Peyer's patch (tissue), 4 donors: Measurements from ENCODE around the gene S100A2. TPM values are rescaled to one million over a fixed set of nuclear protein-coding genes. Genes with fewer than 3 reads are reported as not detected.
A peak's percentile ranks its signal among the peaks of the same experiment; 100 is the strongest.

Source experiments
- DNase-seq, 3 donors: peaks; one replicate each; pipeline ENCODE4 v3.0.0-alpha.2; 2017 to 2019
- H3K27ac ChIP-seq, 4 donors: fragments of 200-600 bp; sonication (generic); one replicate each; pipeline ENCODE4 v1.5.1; 2016 to 2019
- H3K27me3 ChIP-seq, 2 donors: fragments of 200-600 bp; sonication (generic); one replicate each; pipeline ENCODE4 v1.5.1; 2019
- H3K36me3 ChIP-seq, 3 donors: fragments of 200-600 bp; sonication (generic); one replicate each; pipeline ENCODE4 v1.5.1; 2016 to 2019
- H3K4me1 ChIP-seq, 4 donors: fragments of 200-600 bp; sonication (generic); one replicate each; pipeline ENCODE4 v1.5.1; 2016 to 2019
- H3K4me3 ChIP-seq, 4 donors: fragments of 200-600 bp; sonication (generic); 1 replicate in 3 of 4; 2 replicates in 1 of 4; pipeline ENCODE4 v1.5.1; 2016 to 2019; ENCODE audit warnings: mild to moderate bottlenecking in 1 of 4
- H3K9me3 ChIP-seq, 4 donors: fragments of 200-600 bp; sonication (generic); one replicate each; pipeline ENCODE4 v1.5.1; 2016 to 2019; ENCODE audit warnings: mild to moderate bottlenecking in 1 of 4
- POLR2A ChIP-seq, 2 donors: fragments of 450-650 bp; IDR thresholded peaks; one replicate each; pipeline ENCODE4 v1.5.1; 2017; ENCODE audit warnings: antibody characterized with exemption in 2 of 2, mild to moderate bottlenecking in 2 of 2, moderate library complexity in 2 of 2
- total RNA-seq, 4 donors: library from RNA; depleted of rRNA; stranded (reverse); fragments of >200 nt; gene quantifications; one replicate each; pipeline ENCODE4 v1.1.0, GENCODE V29; 2016
- TF ChIP-seq, protein P1 (sequence below), 6 experiments: fragments of 450-650 bp in 4 of 6; fragments of 200-600 bp in 2 of 6; sonication (generic) in 1 of 6; IDR thresholded peaks; one replicate each; pipeline ENCODE4 v1.5.1; 2017 to 2019; ENCODE audit warnings: antibody characterized with exemption in 6 of 6, mild to moderate bottlenecking in 3 of 6, moderate library complexity in 1 of 6

S100A2 gene
- total RNA-seq, 4 donors from 2014 or later = not detected

- H3K4me1 ChIP-seq = peaks cover 4 to 62% (median 21%) of the 10 kb centered on the region in 4 donors
- TF ChIP-seq POLR2A (IDR thresholded peaks at IDR 0.05) = no peak
- TF ChIP-seq, protein P1, sequence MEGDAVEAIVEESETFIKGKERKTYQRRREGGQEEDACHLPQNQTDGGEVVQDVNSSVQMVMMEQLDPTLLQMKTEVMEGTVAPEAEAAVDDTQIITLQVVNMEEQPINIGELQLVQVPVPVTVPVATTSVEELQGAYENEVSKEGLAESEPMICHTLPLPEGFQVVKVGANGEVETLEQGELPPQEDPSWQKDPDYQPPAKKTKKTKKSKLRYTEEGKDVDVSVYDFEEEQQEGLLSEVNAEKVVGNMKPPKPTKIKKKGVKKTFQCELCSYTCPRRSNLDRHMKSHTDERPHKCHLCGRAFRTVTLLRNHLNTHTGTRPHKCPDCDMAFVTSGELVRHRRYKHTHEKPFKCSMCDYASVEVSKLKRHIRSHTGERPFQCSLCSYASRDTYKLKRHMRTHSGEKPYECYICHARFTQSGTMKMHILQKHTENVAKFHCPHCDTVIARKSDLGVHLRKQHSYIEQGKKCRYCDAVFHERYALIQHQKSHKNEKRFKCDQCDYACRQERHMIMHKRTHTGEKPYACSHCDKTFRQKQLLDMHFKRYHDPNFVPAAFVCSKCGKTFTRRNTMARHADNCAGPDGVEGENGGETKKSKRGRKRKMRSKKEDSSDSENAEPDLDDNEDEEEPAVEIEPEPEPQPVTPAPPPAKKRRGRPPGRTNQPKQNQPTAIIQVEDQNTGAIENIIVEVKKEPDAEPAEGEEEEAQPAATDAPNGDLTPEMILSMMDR (IDR thresholded peaks at IDR 0.05) = no peak
- no peak overlapping the region for H3K4me3 ChIP-seq
- H3K9me3 ChIP-seq = no peaks in the 10 kb centered on the region
- peak overlapping the region; percentile 78 to 91 (median 81) for H3K27ac ChIP-seq
- peak in 1 of 3 donors; percentile 30 for DNase-seq
- no peaks in the 10 kb centered on the region for H3K27me3 ChIP-seq
- no peaks in the 10 kb centered on the region for H3K36me3 ChIP-seq
Measured at GRCh38 chr1:153546371-153546770, 19.3 kb downstream of the S100A2 start.

- H3K4me1 ChIP-seq = peaks cover 4 to 72% (median 29%) of the 10 kb centered on the region in 4 donors
- no peaks in the 10 kb centered on the region for H3K27me3 ChIP-seq
- DNase-seq = peak; percentile 89 to 98 (median 96)
- H3K9me3 ChIP-seq = no peaks in the 10 kb centered on the region
- peak within 1 kb of the TSS; percentile 78 to 91 (median 81) for H3K27ac ChIP-seq
- H3K4me3 ChIP-seq = peak within 1 kb of the TSS; percentile 39 to 53 (median 42)
- TF ChIP-seq POLR2A (IDR thresholded peaks at IDR 0.05) = peak in 1 of 2 donors; percentile 61
- TF ChIP-seq, protein P1 (IDR thresholded peaks at IDR 0.05) = no peak
- no peaks in the 10 kb centered on the region for H3K36me3 ChIP-seq
Measured at GRCh38 chr1:153545067-153546055, 20.3 kb downstream of the S100A2 start, which contains the start of gene S100A4. S100A4 (minus strand) TSS chr1:153545806; CDS start chr1:153544794, 1,012 bp downstream.

GRCh38 chr1:153544453-153545066 is 21.1 kb downstream of the S100A2 start:
- peaks cover 4 to 72% (median 29%) of the 10 kb centered on the region in 4 donors for H3K4me1 ChIP-seq
- TF ChIP-seq, protein P1 (IDR thresholded peaks at IDR 0.05) = no peak
- TF ChIP-seq POLR2A (IDR thresholded peaks at IDR 0.05) = no peak
- H3K9me3 ChIP-seq = no peaks in the 10 kb centered on the region
- DNase-seq = no peak
- no peaks in the 10 kb centered on the region for H3K27me3 ChIP-seq
- peak overlapping the region; percentile 78 to 91 (median 81) for H3K27ac ChIP-seq
- peak overlapping the region; percentile 39 to 53 (median 42) for H3K4me3 ChIP-seq
- H3K36me3 ChIP-seq = no peaks in the 10 kb centered on the region

DNA sequence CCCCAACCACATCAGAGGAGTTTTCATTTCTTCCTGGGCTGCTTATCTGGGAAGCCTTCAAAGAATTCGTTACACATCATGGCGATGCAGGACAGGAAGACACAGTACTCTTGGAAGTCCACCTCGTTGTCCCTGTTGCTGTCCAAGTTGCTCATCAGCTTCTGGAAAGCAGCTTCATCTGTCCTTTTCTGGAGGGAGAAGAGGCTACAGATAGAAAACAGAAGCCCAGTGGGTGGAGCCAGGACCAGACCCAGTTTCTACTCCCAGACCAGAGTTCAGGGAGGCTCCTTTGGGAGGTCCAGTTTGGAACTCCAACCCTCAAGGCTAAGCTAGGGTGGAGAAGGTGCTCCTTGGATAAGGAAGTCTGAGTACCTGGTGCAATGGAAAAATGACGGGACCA is 21.9 kb downstream of the S100A2 start:
- TF ChIP-seq POLR2A (IDR thresholded peaks at IDR 0.05) = no peak
- TF ChIP-seq, protein P1 (IDR thresholded peaks at IDR 0.05) = no peak
- H3K4me3 ChIP-seq = no peak overlapping the region
- H3K4me1 ChIP-seq = peaks cover 4 to 64% (median 26%) of the 10 kb centered on the region in 4 donors
- no peak for DNase-seq
- H3K27ac ChIP-seq = peak overlapping the region in 1 of 4 donors; percentile 81
- no peaks in the 10 kb centered on the region for H3K36me3 ChIP-seq
- no peaks in the 10 kb centered on the region for H3K27me3 ChIP-seq
- H3K9me3 ChIP-seq = no peaks in the 10 kb centered on the region

DNA sequence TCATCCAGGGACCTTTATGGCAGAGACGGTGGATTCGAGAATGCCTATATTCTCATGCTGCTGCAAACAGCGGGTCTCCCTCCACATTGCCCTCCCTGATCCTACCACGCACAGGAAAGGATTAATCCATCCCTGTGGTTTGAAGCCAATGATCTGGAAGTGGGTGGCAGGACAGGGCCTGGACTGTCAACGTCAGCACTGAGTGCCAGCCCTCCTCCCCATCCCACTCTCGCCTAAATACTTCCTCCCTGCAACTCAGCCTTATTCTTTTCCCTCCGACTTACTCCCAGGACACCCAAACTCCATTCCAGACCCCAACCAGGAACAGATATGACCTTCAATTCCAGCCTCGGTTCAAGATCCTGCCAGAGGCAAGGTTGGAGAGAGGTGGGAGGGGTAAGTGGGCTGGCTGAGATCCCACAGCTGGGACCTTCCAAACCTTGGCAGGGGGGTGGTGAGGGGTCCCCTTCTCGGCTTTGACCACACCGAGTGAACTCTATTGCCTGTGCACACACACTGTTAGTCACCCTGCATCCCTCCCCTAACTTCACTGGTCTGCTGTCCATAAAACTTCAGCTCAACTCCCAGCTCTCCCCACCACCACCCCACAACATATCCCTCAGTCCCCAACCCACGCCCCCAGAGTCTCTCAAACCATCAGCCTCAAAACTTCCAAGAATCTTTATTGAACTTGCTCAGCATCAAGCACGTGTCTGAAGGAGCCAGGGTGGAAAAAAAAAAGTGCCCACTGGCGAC is 22.5 kb downstream of the S100A2 start:
- no peak overlapping the region for H3K4me3 ChIP-seq
- H3K4me1 ChIP-seq = peaks cover 4 to 59% (median 26%) of the 10 kb centered on the region in 4 donors
- H3K27ac ChIP-seq = peak overlapping the region in 1 of 4 donors; percentile 11
- no peak for TF ChIP-seq POLR2A (IDR thresholded peaks at IDR 0.05)
- TF ChIP-seq, protein P1 (IDR thresholded peaks at IDR 0.05) = no peak
- H3K27me3 ChIP-seq = no peaks in the 10 kb centered on the region
- H3K36me3 ChIP-seq = no peaks in the 10 kb centered on the region
- DNase-seq = peak in 1 of 3 donors; percentile 21
- H3K9me3 ChIP-seq = no peaks in the 10 kb centered on the region
